ENCODE results near the gene PUSL1. TPM values are rescaled to one million over a fixed set of nuclear protein-coding genes. Genes with fewer than 3 reads are reported as not detected.

Gene PUSL1
- total and polyA plus RNA-seq, 2 donors (not counting 3 experiments of a cell fraction or from before 2014, with no cell fraction given), result 18.8 to 27.3 TPM

DNA sequence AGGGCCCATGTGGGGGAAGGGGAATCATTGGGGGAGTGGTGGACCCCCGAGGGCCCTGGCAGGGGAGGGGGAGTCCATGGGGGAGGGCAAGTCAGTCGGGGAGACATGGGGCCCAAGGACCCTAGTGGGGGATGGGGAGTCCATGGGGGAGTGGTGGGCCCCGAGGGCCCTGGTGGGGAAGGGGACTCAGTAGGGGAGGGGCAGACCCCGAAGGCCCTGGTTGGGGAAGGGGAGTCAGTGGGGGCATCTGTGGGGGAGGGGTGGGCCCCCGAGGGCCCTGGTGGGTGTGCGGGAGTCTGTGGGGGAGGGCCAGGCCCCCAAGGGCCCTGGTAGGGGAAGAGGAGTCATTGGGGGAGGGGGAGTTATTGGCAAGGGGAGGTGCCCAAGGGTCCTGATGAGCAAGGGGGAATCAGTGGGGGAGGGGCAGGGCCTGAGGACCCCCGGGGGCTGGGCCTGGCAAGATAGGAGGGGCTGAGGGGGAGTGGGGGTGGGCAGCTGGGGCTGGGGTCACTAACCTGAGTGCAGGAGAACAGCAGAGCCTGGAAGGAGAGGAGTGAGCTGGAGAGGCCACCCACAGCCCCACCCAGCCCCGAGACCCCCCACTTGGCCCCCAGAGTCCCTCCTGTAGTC is 47.9 kb downstream of the PUSL1 start:
- H3K4me3 ChIP-seq (replicated peaks in 1 of 3; ENCODE audit: insufficient read depth in 1 of 3, low read depth in 1 of 3, low read length in 3 of 3), result no peak overlapping the region

DNA sequence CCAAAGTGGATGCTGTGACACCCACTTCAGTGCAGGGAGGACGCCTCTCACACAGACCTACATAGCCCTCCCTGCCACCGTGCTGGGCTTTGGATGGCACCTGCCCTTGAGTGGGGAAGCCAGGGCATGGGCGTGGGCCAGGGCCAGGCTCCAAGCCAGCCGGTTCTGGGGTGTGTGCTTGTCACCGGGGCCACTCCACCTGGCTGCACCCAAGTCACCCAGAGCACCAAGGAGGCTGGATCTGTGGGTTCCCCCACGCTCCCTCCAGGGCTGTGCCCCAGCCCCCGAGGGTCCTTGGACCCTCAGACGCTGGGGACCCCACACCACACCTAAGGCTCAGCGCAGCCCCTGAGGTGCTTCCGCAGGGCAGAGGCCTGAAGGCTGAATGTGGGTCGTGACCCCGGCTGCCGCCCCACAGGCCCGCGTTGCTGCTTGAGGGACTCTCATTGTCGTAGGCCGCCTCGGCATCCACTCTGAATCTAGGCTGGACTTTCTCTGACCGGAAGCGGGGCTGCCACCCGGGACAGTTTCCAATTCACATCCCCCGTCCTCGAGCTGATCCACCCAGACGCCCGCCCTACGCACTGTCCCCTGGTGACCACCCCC is 48.5 kb downstream of the PUSL1 start:
- Histone ChIP-seq H3K27ac (ENCODE audit: insufficient read depth, low read depth, low read length) (no peak overlapping the region), H4K20me1 (replicated peaks; ENCODE audit: control insufficient read depth, extremely low read depth, insufficient read depth, low read length) (no peaks in the 10 kb centered on the region), H3K36me3 (ENCODE audit: control insufficient read depth in 2 of 2, extremely low read depth in 1 of 2, insufficient read depth in 2 of 2, low read length in 2 of 2) (no peaks in the 10 kb centered on the region), H3K4me2 (ENCODE audit: insufficient read depth, low read length) (no peak overlapping the region), H3K4me1 (ENCODE audit: control insufficient read depth, extremely low read depth, insufficient read depth, low read length) (no peaks in the 10 kb centered on the region), H3K9me1 (replicated peaks; ENCODE audit: control insufficient read depth, extremely low read depth, insufficient read depth, low read length) (no peaks in the 10 kb centered on the region), H3K9ac (replicated peaks; ENCODE audit: extremely low read depth, insufficient read depth, low read length) (no peak overlapping the region), H2AFZ (ENCODE audit: low read depth, low read length) (no peak overlapping the region), H3K4me3 (replicated peaks in 1 of 3; ENCODE audit: insufficient read depth in 1 of 3, low read depth in 1 of 3, low read length in 3 of 3) (no peak overlapping the region), H3K9me3 (replicated peaks; ENCODE audit: control insufficient read depth, insufficient read depth, low read length) (no peaks in the 10 kb centered on the region), H3K27me3 (ENCODE audit: control insufficient read depth in 2 of 2, insufficient read depth in 2 of 2, low read length in 2 of 2) (peaks cover 11 to 23% of the 10 kb centered on the region in 2 experiments), H3K79me2 (ENCODE audit: control insufficient read depth, insufficient read depth, low read length) (no peaks in the 10 kb centered on the region)
- BruUV-seq (replicated peaks), result no TSS peak
- dilution Hi-C loops (cut with MboI; ENCODE audit: extremely low pct_ligation_motif_present, low sequenced_read_pairs) (no loop called here), intact Hi-C loops (cut with micrococcal nuclease) (no loop called here)
- TF ChIP-seq, protein P1, sequence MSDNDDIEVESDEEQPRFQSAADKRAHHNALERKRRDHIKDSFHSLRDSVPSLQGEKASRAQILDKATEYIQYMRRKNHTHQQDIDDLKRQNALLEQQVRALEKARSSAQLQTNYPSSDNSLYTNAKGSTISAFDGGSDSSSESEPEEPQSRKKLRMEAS (IDR thresholded peaks at IDR 0.05; ENCODE audit: insufficient read depth, insufficient read length), result no peak
- TF ChIP-seq, protein P2, sequence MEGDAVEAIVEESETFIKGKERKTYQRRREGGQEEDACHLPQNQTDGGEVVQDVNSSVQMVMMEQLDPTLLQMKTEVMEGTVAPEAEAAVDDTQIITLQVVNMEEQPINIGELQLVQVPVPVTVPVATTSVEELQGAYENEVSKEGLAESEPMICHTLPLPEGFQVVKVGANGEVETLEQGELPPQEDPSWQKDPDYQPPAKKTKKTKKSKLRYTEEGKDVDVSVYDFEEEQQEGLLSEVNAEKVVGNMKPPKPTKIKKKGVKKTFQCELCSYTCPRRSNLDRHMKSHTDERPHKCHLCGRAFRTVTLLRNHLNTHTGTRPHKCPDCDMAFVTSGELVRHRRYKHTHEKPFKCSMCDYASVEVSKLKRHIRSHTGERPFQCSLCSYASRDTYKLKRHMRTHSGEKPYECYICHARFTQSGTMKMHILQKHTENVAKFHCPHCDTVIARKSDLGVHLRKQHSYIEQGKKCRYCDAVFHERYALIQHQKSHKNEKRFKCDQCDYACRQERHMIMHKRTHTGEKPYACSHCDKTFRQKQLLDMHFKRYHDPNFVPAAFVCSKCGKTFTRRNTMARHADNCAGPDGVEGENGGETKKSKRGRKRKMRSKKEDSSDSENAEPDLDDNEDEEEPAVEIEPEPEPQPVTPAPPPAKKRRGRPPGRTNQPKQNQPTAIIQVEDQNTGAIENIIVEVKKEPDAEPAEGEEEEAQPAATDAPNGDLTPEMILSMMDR (IDR thresholded peaks at IDR 0.05; ENCODE audit: extremely low read depth in 1 of 2, insufficient read depth in 1 of 2, low read depth in 1 of 2, low read length in 2 of 2), result no peak
- TF ChIP-seq FOS (IDR thresholded peaks at IDR 0.05; ENCODE audit: borderline replicate concordance, insufficient read depth, low read length) (no peak), POLR2AphosphoS5 (IDR thresholded peaks at IDR 0.05; ENCODE audit: insufficient read depth, low read depth, low read length) (no peak), MYC (IDR thresholded peaks at IDR 0.05; ENCODE audit: low read depth, low read length) (no peak), GATA2 (IDR thresholded peaks at IDR 0.05; ENCODE audit: insufficient read depth, insufficient read length, low read depth, low read length) (no peak), JUN (IDR thresholded peaks at IDR 0.05; ENCODE audit: borderline replicate concordance, insufficient read depth, insufficient read length, low read depth) (no peak), POLR2A (IDR thresholded peaks at IDR 0.05; ENCODE audit: low read depth, low read length) (no peak), EZH2 (IDR thresholded peaks at IDR 0.05; ENCODE audit: borderline replicate concordance, low read depth, low read length, severe bottlenecking) (no peak)
- CTCF ChIA-PET, result no interaction called here
- FAIRE-seq (no peak), DNase-seq (ENCODE audit: low read depth, low spot score) (no peak)
- POLR2A ChIA-PET, result no interaction called here

More for the DNA sequence above, 47.9 kb downstream of the PUSL1 start:
- Histone ChIP-seq H3K27ac (ENCODE audit: insufficient read depth, low read depth, low read length) (no peak overlapping the region), H2AFZ (ENCODE audit: low read depth, low read length) (no peak overlapping the region), H3K79me2 (ENCODE audit: control insufficient read depth, insufficient read depth, low read length) (no peaks in the 10 kb centered on the region), H3K4me2 (ENCODE audit: insufficient read depth, low read length) (no peak overlapping the region), H3K36me3 (ENCODE audit: control insufficient read depth in 2 of 2, extremely low read depth in 1 of 2, insufficient read depth in 2 of 2, low read length in 2 of 2) (no peaks in the 10 kb centered on the region), H4K20me1 (replicated peaks; ENCODE audit: control insufficient read depth, extremely low read depth, insufficient read depth, low read length) (no peaks in the 10 kb centered on the region), H3K9me1 (replicated peaks; ENCODE audit: control insufficient read depth, extremely low read depth, insufficient read depth, low read length) (no peaks in the 10 kb centered on the region), H3K9ac (replicated peaks; ENCODE audit: extremely low read depth, insufficient read depth, low read length) (no peak overlapping the region), H3K9me3 (replicated peaks; ENCODE audit: control insufficient read depth, insufficient read depth, low read length) (no peaks in the 10 kb centered on the region), H3K4me1 (ENCODE audit: control insufficient read depth, extremely low read depth, insufficient read depth, low read length) (no peaks in the 10 kb centered on the region), H3K27me3 (ENCODE audit: control insufficient read depth in 2 of 2, insufficient read depth in 2 of 2, low read length in 2 of 2) (peaks cover 11 to 23% of the 10 kb centered on the region in 2 experiments)
- ChIA-PET CTCF (interaction anchor here (1.2 kb wide), 1 partner anchor 16 kb away, joined by 9 read pairs; no protein-coding TSS in a partner anchor), POLR2A (no interaction called here)
- dilution Hi-C loops (cut with MboI; ENCODE audit: extremely low pct_ligation_motif_present, low sequenced_read_pairs) (no loop called here), intact Hi-C loops (cut with micrococcal nuclease) (no loop called here)
- DNase-seq (ENCODE audit: low read depth, low spot score) (no peak), FAIRE-seq (no peak)
- BruUV-seq (replicated peaks), result no TSS peak
- TF ChIP-seq GATA2 (IDR thresholded peaks at IDR 0.05; ENCODE audit: insufficient read depth, insufficient read length, low read depth, low read length), result no peak
